Caco-2 (cell line): ENCODE data around the gene OVOL2. TPM values are rescaled to one million over a fixed set of nuclear protein-coding genes. Genes with fewer than 3 reads are reported as not detected.

ENCODE experiments used
- BruUV-seq: library from RNA; stranded (reverse); fragments of 400-500 nt; replicated peaks from 2 replicates; lab custom pipeline; 2021; lab: Mats Ljungman, UMichigan
- CTCF ChIA-PET: fragments of 300-600 bp; sonication (Branson Sonifier 250); formaldehyde crosslinking; loops from one replicate; lab custom pipeline; 2022; ENCODE audit warnings: antibody characterized with exemption; lab: Charles Lee
- POLR2A ChIA-PET: fragments of 300-600 bp; sonication (Branson Sonifier 250); formaldehyde crosslinking; loops from one replicate; lab custom pipeline; 2022; ENCODE audit warnings: antibody characterized with exemption; lab: Charles Lee
- DNase-seq, 2 experiments: peaks; one replicate each; pipeline versions ENCODE4 v3.0.0 to v3.0.0-alpha.2; 2020 to 2022
- H3K27me3 ChIP-seq: replicated peaks from 2 replicates; pipeline ENCODE4 v1.6.0; 2011; ENCODE audit warnings: low read length; ENCODE audit not compliant: control insufficient read depth, insufficient read depth
- H3K36me3 ChIP-seq: 2 replicates; pipeline ENCODE4 v1.5.1; 2011; ENCODE audit warnings: low read length; ENCODE audit not compliant: control insufficient read depth, insufficient read depth
- H3K4me1 ChIP-seq: fragments of 250-450 bp; sonication (Bioruptor Pico); 2 replicates; pipeline ENCODE4 v1.5.1; 2020; ENCODE audit warnings: mild to moderate bottlenecking
- H3K4me3 ChIP-seq: 2 replicates; pipeline ENCODE4 v1.5.1; 2011; ENCODE audit warnings: low read depth, mild to moderate bottlenecking, control low read depth, low read length
- H3K9me3 ChIP-seq: fragments of 250-450 bp; sonication (Bioruptor Pico); 2 replicates; pipeline ENCODE4 v1.5.1; 2020; ENCODE audit warnings: mild to moderate bottlenecking, moderate library complexity
- H3K27ac Mint-ChIP-seq: one replicate; pipeline ENCODE4 v1.8.0; 2022; ENCODE audit warnings: mixed read lengths; ENCODE audit not compliant: unreplicated experiment
- H3K27me3 Mint-ChIP-seq: one replicate; pipeline ENCODE4 v1.8.0; 2022; ENCODE audit warnings: mixed read lengths; ENCODE audit not compliant: insufficient read depth, unreplicated experiment
- H3K36me3 Mint-ChIP-seq: one replicate; pipeline ENCODE4 v1.8.0; 2022; ENCODE audit warnings: mild to moderate bottlenecking, mixed read lengths; ENCODE audit not compliant: insufficient read depth, unreplicated experiment
- H3K4me1 Mint-ChIP-seq: one replicate; pipeline ENCODE4 v1.8.0; 2022; ENCODE audit warnings: low read depth, mixed read lengths; ENCODE audit not compliant: unreplicated experiment
- H3K4me3 Mint-ChIP-seq: one replicate; pipeline ENCODE4 v1.8.0; 2022; ENCODE audit warnings: mild to moderate bottlenecking, moderate library complexity, mixed read lengths; ENCODE audit not compliant: unreplicated experiment
- H3K9me3 Mint-ChIP-seq: one replicate; pipeline ENCODE4 v1.8.0; 2022; ENCODE audit warnings: mixed read lengths; ENCODE audit not compliant: unreplicated experiment
- CTCF ChIP-seq, 2 experiments: fragments of 200-600 bp in 1 of 2; IDR thresholded peaks; 1 replicate in 1 of 2; 2 replicates in 1 of 2; pipeline versions ENCODE4 v1.5.1 to v1.8.0; 2011 to 2022; ENCODE audit warnings: antibody characterized with exemption in 1 of 2, control low read depth in 1 of 2, inconsistent platforms in 1 of 2, low read depth in 1 of 2, low read length in 1 of 2, mild to moderate bottlenecking in 1 of 2, moderate library complexity in 1 of 2; ENCODE audit not compliant: insufficient read depth in 1 of 2, severe bottlenecking in 1 of 2, unreplicated experiment in 1 of 2
- intact Hi-C: fragments of 100-400 bp; cut with micrococcal nuclease; formaldehyde crosslinking; loops from one replicate; pipeline ENCODE4 v1.10.0; 2022; ENCODE audit not compliant: unreplicated experiment
- total RNA-seq: library from RNA; stranded (reverse); gene quantifications from 2 replicates; pipeline ENCODE4 v1.2.3, GENCODE V29; 2022

The OVOL2 gene
- total RNA-seq, 1 experiment from 2014 or later, result 8.8 TPM

- H3K27ac Mint-ChIP-seq, result no peak overlapping the region
- Histone ChIP-seq H3K4me3 (no peak overlapping the region), H3K4me1 (peaks cover 17% of the 10 kb centered on the region), H3K27me3 (no peaks in the 10 kb centered on the region), H3K9me3 (no peaks in the 10 kb centered on the region), H3K36me3 (no peaks in the 10 kb centered on the region; the same call in 1 of the 2 replicates)
- no peak overlapping the region for H3K4me3 Mint-ChIP-seq
- POLR2A ChIA-PET, result no interaction called here
- CTCF ChIA-PET, result no interaction called here
- no TSS peak for BruUV-seq
- H3K36me3 Mint-ChIP-seq, result no peaks in the 10 kb centered on the region
- intact Hi-C loops, result no loop called here
- peaks cover 36% of the 10 kb centered on the region for H3K4me1 Mint-ChIP-seq
- H3K27me3 Mint-ChIP-seq, result no peaks in the 10 kb centered on the region
- no peak for DNase-seq
- TF ChIP-seq CTCF (IDR thresholded peaks at IDR 0.05; ENCODE audit: insufficient read depth in 1 of 2, low read depth in 1 of 2, low read length in 1 of 2, severe bottlenecking in 1 of 2, unreplicated experiment in 1 of 2), result no peak
- no peaks in the 10 kb centered on the region for H3K9me3 Mint-ChIP-seq
These were observed 35.7 kb upstream of the OVOL2 start for GRCh38 chr20:18093388-18093787.

GRCh38 chr20:18092890-18093289, 35.2 kb upstream of the OVOL2 start:
- no peak for DNase-seq
- Histone ChIP-seq H3K4me3 (no peak overlapping the region), H3K36me3 (no peaks in the 10 kb centered on the region; the same call in 1 of the 2 replicates), H3K9me3 (no peaks in the 10 kb centered on the region), H3K27me3 (no peaks in the 10 kb centered on the region), H3K4me1 (peaks cover 17% of the 10 kb centered on the region)
- TF ChIP-seq CTCF (IDR thresholded peaks at IDR 0.05; ENCODE audit: insufficient read depth in 1 of 2, low read depth in 1 of 2, low read length in 1 of 2, severe bottlenecking in 1 of 2, unreplicated experiment in 1 of 2), result no peak
- Mint-ChIP-seq H3K4me3 (no peak overlapping the region), H3K27me3 (no peaks in the 10 kb centered on the region), H3K9me3 (no peaks in the 10 kb centered on the region), H3K36me3 (no peaks in the 10 kb centered on the region), H3K27ac (peak overlapping the region; percentile 56), H3K4me1 (peaks cover 36% of the 10 kb centered on the region)
- POLR2A ChIA-PET, result no interaction called here
- CTCF ChIA-PET, result no interaction called here
- intact Hi-C loops, result no loop called here
- BruUV-seq, result no TSS peak

DNA sequence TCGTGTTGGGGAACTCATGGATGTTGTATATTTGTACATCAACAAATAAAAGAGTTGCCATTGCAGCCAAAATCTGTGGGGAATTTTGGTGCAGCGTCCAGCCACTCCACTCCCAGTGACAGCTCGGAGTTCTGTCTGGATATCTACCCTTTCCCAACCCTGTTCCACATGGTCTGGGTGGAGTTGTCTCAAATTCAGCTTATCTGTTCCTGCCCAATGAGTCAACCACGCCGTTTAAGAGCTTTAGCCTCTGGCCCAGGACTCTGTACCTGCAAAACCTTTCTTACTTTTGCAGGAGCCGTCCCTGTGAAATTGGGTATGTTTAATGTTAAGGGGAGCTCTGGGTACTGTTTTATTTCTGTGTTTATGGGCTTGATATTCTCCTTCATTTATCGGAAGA, 33.9 kb upstream of the OVOL2 start:
- Mint-ChIP-seq H3K4me3 (no peak overlapping the region), H3K27me3 (no peaks in the 10 kb centered on the region), H3K27ac (no peak overlapping the region), H3K9me3 (no peaks in the 10 kb centered on the region), H3K4me1 (peaks cover 36% of the 10 kb centered on the region), H3K36me3 (no peaks in the 10 kb centered on the region)
- DNase-seq, result no peak
- H3K4me3 ChIP-seq, result no peak overlapping the region
- POLR2A ChIA-PET, result no interaction called here
- intact Hi-C loops, result no loop called here
- no TSS peak for BruUV-seq
- H3K9me3 ChIP-seq, result no peaks in the 10 kb centered on the region
- H3K27me3 ChIP-seq, result no peaks in the 10 kb centered on the region
- no peaks in the 10 kb centered on the region; the same call in 1 of the 2 replicates for H3K36me3 ChIP-seq
- TF ChIP-seq CTCF (IDR thresholded peaks at IDR 0.05; ENCODE audit: insufficient read depth in 1 of 2, low read depth in 1 of 2, low read length in 1 of 2, severe bottlenecking in 1 of 2, unreplicated experiment in 1 of 2), result no peak
- peaks cover 17% of the 10 kb centered on the region for H3K4me1 ChIP-seq
- CTCF ChIA-PET, result no interaction called here
